ENCODE results near the gene CAMTA1. TPM values are rescaled to one million over a fixed set of nuclear protein-coding genes. Genes with fewer than 3 reads are reported as not detected.

The CAMTA1 gene
- total and polyA plus RNA-seq, 4 donors, result 18.0 to 93.5 (median 35.8) TPM

GRCh38 chr1:6779089-6779805 is 6.0 kb upstream of the CAMTA1 start:
- DNase-seq (ENCODE audit: low spot score), result no peak
- Histone ChIP-seq H3K27me3 (ENCODE audit: control insufficient read depth in 4 of 4, insufficient read depth in 4 of 4, low read length in 3 of 4) (no peaks in the 10 kb centered on the region), H3K27ac (ENCODE audit: low read depth in 1 of 2, low read length in 2 of 2) (no peak overlapping the region), H3K9me3 (ENCODE audit: control insufficient read depth in 4 of 4, low read length in 3 of 4) (peaks cover 0 to 3% (median 0%) of the 10 kb centered on the region in 4 donors), H3K4me3 (ENCODE audit: low read depth in 1 of 3, low read length in 3 of 3) (no peak overlapping the region), H3K9ac (ENCODE audit: low read depth in 1 of 2, low read length in 2 of 2) (no peak overlapping the region), H3K4me1 (ENCODE audit: control insufficient read depth in 4 of 4, insufficient read depth in 4 of 4, low read length in 3 of 4) (peaks cover 0 to 3% (median 2%) of the 10 kb centered on the region in 4 donors), H3K36me3 (ENCODE audit: control insufficient read depth in 4 of 4, insufficient read depth in 3 of 4, low read depth in 1 of 4, low read length in 3 of 4) (no peaks in the 10 kb centered on the region)
- TF ChIP-seq JUND (IDR thresholded peaks at IDR 0.05) (no peak), RXRA (IDR thresholded peaks at IDR 0.05) (no peak), ZBTB33 (IDR thresholded peaks at IDR 0.05) (no peak), MAX (IDR thresholded peaks at IDR 0.05) (no peak), TAF1 (conservative IDR thresholded peaks at IDR 0.05) (no peak), SP1 (IDR thresholded peaks at IDR 0.05) (no peak), REST (IDR thresholded peaks at IDR 0.05) (no peak), ATF3 (IDR thresholded peaks at IDR 0.05) (no peak), NR2F2 (IDR thresholded peaks at IDR 0.05) (no peak), HNF4G (IDR thresholded peaks at IDR 0.05) (no peak)
- WGBS, result 84% methylated on average over 7 of the region's 7 CpGs

GRCh38 chr1:6782151-6782550 is 3.1 kb upstream of the CAMTA1 start:
- Histone ChIP-seq H3K4me3 (ENCODE audit: low read depth in 1 of 3, low read length in 3 of 3) (no peak overlapping the region), H3K36me3 (ENCODE audit: control insufficient read depth in 4 of 4, insufficient read depth in 3 of 4, low read depth in 1 of 4, low read length in 3 of 4) (no peaks in the 10 kb centered on the region), H3K27ac (ENCODE audit: low read depth in 1 of 2, low read length in 2 of 2) (no peak overlapping the region), H3K27me3 (ENCODE audit: control insufficient read depth in 4 of 4, insufficient read depth in 4 of 4, low read length in 3 of 4) (no peaks in the 10 kb centered on the region), H3K4me1 (ENCODE audit: control insufficient read depth in 4 of 4, insufficient read depth in 4 of 4, low read length in 3 of 4) (peaks cover 2 to 15% (median 8%) of the 10 kb centered on the region in 4 donors), H3K9me3 (ENCODE audit: control insufficient read depth in 4 of 4, low read length in 3 of 4) (no peaks in the 10 kb centered on the region), H3K9ac (ENCODE audit: low read depth in 1 of 2, low read length in 2 of 2) (no peak overlapping the region)
- WGBS, result 96% methylated on average over 6 of the region's 6 CpGs
- no peak for DNase-seq (ENCODE audit: low spot score)
- no peak for TF ChIP-seq REST (IDR thresholded peaks at IDR 0.05)
- TF ChIP-seq JUND (IDR thresholded peaks at IDR 0.05), result no peak
- TF ChIP-seq HNF4A (conservative IDR thresholded peaks at IDR 0.05), result no peak
- no peak for TF ChIP-seq NR2F2 (IDR thresholded peaks at IDR 0.05)
- TF ChIP-seq TAF1 (conservative IDR thresholded peaks at IDR 0.05), result no peak
- TF ChIP-seq CTCF (IDR thresholded peaks at IDR 0.05; ENCODE audit: low read depth, low read length, missing input control), result no peak
- TF ChIP-seq YY1 (IDR thresholded peaks at IDR 0.05), result no peak
- no peak for TF ChIP-seq FOXA2 (IDR thresholded peaks at IDR 0.05)
- TF ChIP-seq RAD21 (IDR thresholded peaks at IDR 0.05), result no peak
- TF ChIP-seq FOXA1 (IDR thresholded peaks at IDR 0.05), result no peak
- no peak for TF ChIP-seq EGR1 (IDR thresholded peaks at IDR 0.05; ENCODE audit: low read depth in 2 of 2)
- TF ChIP-seq ATF3 (IDR thresholded peaks at IDR 0.05), result no peak
- no peak for TF ChIP-seq RXRA (IDR thresholded peaks at IDR 0.05)
- no peak for TF ChIP-seq MAX (IDR thresholded peaks at IDR 0.05)
- TF ChIP-seq HNF4G (IDR thresholded peaks at IDR 0.05), result no peak
- no peak for TF ChIP-seq SP1 (IDR thresholded peaks at IDR 0.05)
- TF ChIP-seq GABPA (IDR thresholded peaks at IDR 0.05 in 1 of 2, conservative IDR thresholded peaks at IDR 0.05 in 1 of 2), result no peak

Measured in liver (tissue), 9 donors.